ENCODE results near the gene B4GALNT1. TPM values are rescaled to one million over a fixed set of nuclear protein-coding genes. Genes with fewer than 3 reads are reported as not detected.
A peak's percentile ranks its signal among the peaks of the same experiment; 100 is the strongest.

The B4GALNT1 gene
- polyA plus RNA-seq, 1 donor from 2014 or later, result 99.9 TPM

- Histone ChIP-seq H3K27me3 (ENCODE audit: insufficient read depth, low read depth, low read length) (peaks cover 13% of the 10 kb centered on the region), H3K36me3 (ENCODE audit: insufficient read depth, low read length) (no peaks in the 10 kb centered on the region), H3K9ac (ENCODE audit: low read length) (peak within 1 kb of the TSS; percentile 66), H4K20me1 (ENCODE audit: insufficient read depth) (no peaks in the 10 kb centered on the region), H3K79me2 (replicated peaks; ENCODE audit: insufficient read depth, low read length) (peaks cover 1% of the 10 kb centered on the region), H3F3A (ENCODE audit: insufficient read depth, low read length, poor library complexity, severe bottlenecking) (no peaks in the 10 kb centered on the region), H3K9me3 (ENCODE audit: low read length) (no peaks in the 10 kb centered on the region), H3K9me2 (ENCODE audit: insufficient read depth, low read length) (no peaks in the 10 kb centered on the region), H3K4me3 (ENCODE audit: low read length) (peak within 1 kb of the TSS; percentile 69), H2AFZ (ENCODE audit: low read depth, low read length) (peak within 1 kb of the TSS; percentile 37), H3K27ac (ENCODE audit: low read length) (no peak within 1 kb of the TSS), H3K4me2 (ENCODE audit: low read length) (peak within 1 kb of the TSS; percentile 45)
- TF ChIP-seq TAF1 (IDR thresholded peaks at IDR 0.05; ENCODE audit: low read depth) (no peak), POLR2AphosphoS5 (IDR thresholded peaks at IDR 0.05) (peak; percentile 34)
Observed at GRCh38 chr12:57611108-57611826, 21.7 kb downstream of the B4GALNT1 start, which contains the start of gene ARHGEF25. Gene ARHGEF25 (plus strand): TSS chr12:57611435. CDS start chr12:57611895, 460 bp downstream.

GRCh38 chr12:57610554-57611107 lies 22.4 kb downstream of the B4GALNT1 start:
- Histone ChIP-seq H3K36me3 (ENCODE audit: insufficient read depth, low read length) (no peaks in the 10 kb centered on the region), H3K27me3 (ENCODE audit: insufficient read depth, low read depth, low read length) (peaks cover 13% of the 10 kb centered on the region), H4K20me1 (ENCODE audit: insufficient read depth) (no peaks in the 10 kb centered on the region), H3K9me2 (ENCODE audit: insufficient read depth, low read length) (no peaks in the 10 kb centered on the region), H3K9ac (ENCODE audit: low read length) (peak overlapping the region; percentile 66), H3K4me2 (ENCODE audit: low read length) (no peak overlapping the region), H3F3A (ENCODE audit: insufficient read depth, low read length, poor library complexity, severe bottlenecking) (no peaks in the 10 kb centered on the region), H2AFZ (ENCODE audit: low read depth, low read length) (peak overlapping the region; percentile 37), H3K4me3 (ENCODE audit: low read length) (peak overlapping the region; percentile 69), H3K9me3 (ENCODE audit: low read length) (no peaks in the 10 kb centered on the region), H3K27ac (ENCODE audit: low read length) (no peak overlapping the region), H3K79me2 (replicated peaks; ENCODE audit: insufficient read depth, low read length) (peaks cover 8% of the 10 kb centered on the region)
- TF ChIP-seq EP300 (conservative IDR thresholded peaks at IDR 0.05; ENCODE audit: poor library complexity, severe bottlenecking) (no peak), CTCF (IDR thresholded peaks at IDR 0.05; ENCODE audit: poor library complexity, severe bottlenecking) (no peak), POLR2AphosphoS5 (IDR thresholded peaks at IDR 0.05) (no peak), EZH2 (IDR thresholded peaks at IDR 0.05; ENCODE audit: borderline replicate concordance, insufficient read depth, low read length, poor library complexity, severe bottlenecking) (no peak), SMC3 (conservative IDR thresholded peaks at IDR 0.05; ENCODE audit: poor library complexity) (no peak), TAF1 (IDR thresholded peaks at IDR 0.05; ENCODE audit: low read depth) (no peak), RAD21 (conservative IDR thresholded peaks at IDR 0.05) (no peak), MXI1 (conservative IDR thresholded peaks at IDR 0.05; ENCODE audit: poor library complexity, severe bottlenecking) (no peak), REST (IDR thresholded peaks at IDR 0.05; ENCODE audit: borderline replicate concordance) (no peak)

All from neural cell (in vitro differentiated cells).